Mucosa of descending colon (tissue), 3 donors: ENCODE measurements around the gene SORCS2. TPM values are rescaled to one million over a fixed set of nuclear protein-coding genes. Genes with fewer than 3 reads are reported as not detected.

ENCODE experiments used
- ATAC-seq: fragments of 200-7000 bp; cut with Tn5 transposase; one replicate; pipeline ENCODE4 v1.9.1; 2020; ENCODE audit warnings: mild to moderate bottlenecking, moderate library complexity
- DNase-seq, 3 donors: peaks; one replicate each; pipeline ENCODE4 v3.0.0-alpha.2; 2020
- H3K36me3 ChIP-seq: fragments of 200-600 bp; one replicate; pipeline ENCODE4 v1.8.0; 2021; ENCODE audit warnings: low read depth, mild to moderate bottlenecking
- H3K4me1 ChIP-seq: fragments of 200-600 bp; one replicate; pipeline ENCODE4 v1.8.0; 2021; ENCODE audit warnings: low read depth, mild to moderate bottlenecking
- H3K4me3 ChIP-seq: fragments of 200-600 bp; one replicate; pipeline ENCODE4 v1.8.0; 2021; ENCODE audit warnings: mild to moderate bottlenecking
- H3K9me3 ChIP-seq: fragments of 200-600 bp; one replicate; pipeline ENCODE4 v1.8.0; 2021; ENCODE audit warnings: mild to moderate bottlenecking
- CTCF ChIP-seq: fragments of 200-600 bp; IDR thresholded peaks from one replicate; pipeline ENCODE4 v1.8.0; 2022; ENCODE audit warnings: antibody characterized with exemption, mild to moderate bottlenecking
- intact Hi-C, 2 donors: fragments of 100-400 bp; cut with DNase I in 1 of 2; cut with micrococcal nuclease in 1 of 2; formaldehyde crosslinking; loops; one replicate each; pipeline versions ENCODE4 v1.11.0 to v1.11.1; 2022; cut with DNase I, micrococcal nuclease
- total RNA-seq, 3 donors: library from RNA; stranded (reverse); fragmentation: NEBNext Ultra II Directional in 2 of 3; extraction: Animal tissue kit (Norgen Biotek cat#: 25700) in 2 of 3; gene quantifications; one replicate each; pipeline versions ENCODE4 v1.2.1 to v1.2.4, GENCODE V29; 2021 to 2023
- donor health status: DM: no; HTN: no; CAD: no; lungs with moderate emphysema.
- donor health status: DM: no; HTN: no; CAD: no.
- donor health status: DM: no; HTN: yes; CAD: no.

SORCS2 gene
- total RNA-seq, 3 donors from 2014 or later, result 0.20 to 3.1 (median 1.5) TPM

- H3K4me3 ChIP-seq, result no peak overlapping the region
- no peaks in the 10 kb centered on the region for H3K36me3 ChIP-seq
- DNase-seq, result no peak
- peak; percentile 13 for ATAC-seq
- no peaks in the 10 kb centered on the region for H3K4me1 ChIP-seq
- H3K9me3 ChIP-seq, result no peaks in the 10 kb centered on the region
- intact Hi-C loops, result no loop called here
- TF ChIP-seq CTCF, result no peak
These were observed 74.4 kb downstream of the SORCS2 start for GRCh38 chr4:7266525-7267292.

- no peaks in the 10 kb centered on the region for H3K36me3 ChIP-seq
- ATAC-seq (no peak), DNase-seq (no peak)
- intact Hi-C loops, result no loop called here
- H3K4me3 ChIP-seq, result no peak overlapping the region
- no peaks in the 10 kb centered on the region for H3K9me3 ChIP-seq
- no peak for TF ChIP-seq CTCF
- no peaks in the 10 kb centered on the region for H3K4me1 ChIP-seq
These were observed 75.5 kb downstream of the SORCS2 start for GRCh38 chr4:7267829-7268228.

GRCh38 chr4:7268941-7269340 is 76.6 kb downstream of the SORCS2 start:
- H3K36me3 ChIP-seq, result no peaks in the 10 kb centered on the region
- ATAC-seq, result no peak

GRCh38 chr4:7270121-7270520 is 77.8 kb downstream of the SORCS2 start:
- no peaks in the 10 kb centered on the region for H3K36me3 ChIP-seq
- TF ChIP-seq CTCF, result no peak
- ATAC-seq (no peak), DNase-seq (no peak)
- H3K4me1 ChIP-seq, result no peaks in the 10 kb centered on the region
- no peak overlapping the region for H3K4me3 ChIP-seq
- intact Hi-C loops, result no loop called here
- H3K9me3 ChIP-seq, result no peaks in the 10 kb centered on the region

More at GRCh38 chr4:7268941-7269340, 76.6 kb downstream of the SORCS2 start:
- no peaks in the 10 kb centered on the region for H3K9me3 ChIP-seq
- H3K4me3 ChIP-seq, result no peak overlapping the region
- DNase-seq, result no peak
- no peaks in the 10 kb centered on the region for H3K4me1 ChIP-seq
- intact Hi-C loops, result no loop called here
- TF ChIP-seq CTCF, result no peak

- H3K4me1 ChIP-seq, result no peaks in the 10 kb centered on the region
- H3K4me3 ChIP-seq, result no peak overlapping the region
- DNase-seq (no peak), ATAC-seq (no peak)
- H3K9me3 ChIP-seq, result no peaks in the 10 kb centered on the region
- intact Hi-C loops, result no loop called here
- TF ChIP-seq CTCF, result no peak
- H3K36me3 ChIP-seq, result no peaks in the 10 kb centered on the region
These were observed 80.1 kb downstream of the SORCS2 start for GRCh38 chr4:7272404-7272803.
